ENCODE data around the gene OR9K2.
"Not testable (repeated sequence)": the region's sequence is repeated elsewhere in the genome, so short reads cannot be mapped to it uniquely, and the experiment has no call there.

The OR9K2 gene, protein sequence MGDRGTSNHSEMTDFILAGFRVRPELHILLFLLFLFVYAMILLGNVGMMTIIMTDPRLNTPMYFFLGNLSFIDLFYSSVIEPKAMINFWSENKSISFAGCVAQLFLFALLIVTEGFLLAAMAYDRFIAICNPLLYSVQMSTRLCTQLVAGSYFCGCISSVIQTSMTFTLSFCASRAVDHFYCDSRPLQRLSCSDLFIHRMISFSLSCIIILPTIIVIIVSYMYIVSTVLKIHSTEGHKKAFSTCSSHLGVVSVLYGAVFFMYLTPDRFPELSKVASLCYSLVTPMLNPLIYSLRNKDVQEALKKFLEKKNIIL

DNA sequence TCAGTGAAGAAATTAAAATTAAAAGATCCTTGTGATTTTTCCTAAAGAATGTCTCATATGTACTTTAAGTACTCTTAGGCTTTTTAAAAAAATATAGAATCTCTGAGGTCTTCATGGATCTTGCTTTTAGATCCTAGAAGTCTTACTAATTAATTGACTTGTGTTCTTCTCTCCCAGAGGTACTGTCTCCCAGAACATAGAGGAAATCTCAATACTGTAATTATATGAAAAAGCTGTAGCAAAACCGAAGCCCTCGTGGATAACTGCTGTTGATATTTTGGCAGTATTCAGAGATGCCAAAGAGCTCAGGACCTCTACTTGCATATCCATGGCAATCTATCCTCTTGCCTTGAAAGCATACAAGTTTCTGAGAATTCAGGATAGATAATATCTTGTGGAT is at the start of gene OR9K2:
OR9K2 (plus strand) TSS at position 301 of the 400 bp plus-strand sequence. CDS start 3,429 bp downstream, outside the sequence.
- H3K9me3 ChIP-seq (ENCODE audit: control insufficient read depth in 2 of 2, low read length in 2 of 2), result no peaks in the 10 kb centered on the region

DNA sequence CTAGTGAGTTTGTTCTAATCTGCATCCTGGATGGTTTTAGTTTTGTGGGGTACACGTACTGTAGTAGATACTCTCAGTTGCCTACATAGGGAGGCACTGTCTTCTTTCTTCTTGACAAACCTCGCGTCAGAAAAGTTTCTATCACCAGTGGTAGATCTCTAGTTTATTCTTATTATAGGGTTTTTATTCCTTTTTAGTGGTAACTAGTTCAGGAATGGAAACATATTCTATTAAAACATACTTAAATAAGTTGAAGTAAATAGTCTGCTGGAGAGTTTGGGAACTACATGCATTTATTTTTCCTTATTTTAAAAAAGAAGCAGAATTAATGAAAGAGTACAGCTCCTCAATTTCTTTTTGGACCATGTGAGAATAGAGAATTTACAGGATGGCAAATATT is 33.6 kb upstream of the OR9K2 start:
- Histone ChIP-seq H3K36me3 (ENCODE audit: control insufficient read depth in 2 of 2, insufficient read depth in 2 of 2, low read length in 2 of 2) (no peaks in the 10 kb centered on the region), H3K27ac (ENCODE audit: low read depth in 2 of 2, low read length in 2 of 2) (no peak overlapping the region), H3K4me3 (ENCODE audit: low read length in 2 of 2) (no peak overlapping the region), H3K4me1 (ENCODE audit: control insufficient read depth in 2 of 2, insufficient read depth in 2 of 2, low read length in 2 of 2) (no peaks in the 10 kb centered on the region), H3K27me3 (ENCODE audit: control insufficient read depth in 2 of 2, insufficient read depth in 2 of 2, low read length in 2 of 2) (no peaks in the 10 kb centered on the region), H3K9me3 (ENCODE audit: control insufficient read depth in 2 of 2, low read length in 2 of 2) (no peaks in the 10 kb centered on the region), H3K9ac (ENCODE audit: low read depth in 1 of 2, low read length in 2 of 2) (no peak overlapping the region)

More for the DNA sequence above, at the start of gene OR9K2:
- no peak within 1 kb of the TSS for H3K9ac ChIP-seq (ENCODE audit: low read depth in 1 of 2, low read length in 2 of 2)
- H3K27me3 ChIP-seq (ENCODE audit: control insufficient read depth in 2 of 2, insufficient read depth in 2 of 2, low read length in 2 of 2), result no peaks in the 10 kb centered on the region
- no peak within 1 kb of the TSS for H3K4me3 ChIP-seq (ENCODE audit: low read length in 2 of 2)
- H3K36me3 ChIP-seq (ENCODE audit: control insufficient read depth in 2 of 2, insufficient read depth in 2 of 2, low read length in 2 of 2), result no peaks in the 10 kb centered on the region
- H3K4me1 ChIP-seq (ENCODE audit: control insufficient read depth in 2 of 2, insufficient read depth in 2 of 2, low read length in 2 of 2), result no peaks in the 10 kb centered on the region
- no peak within 1 kb of the TSS for H3K27ac ChIP-seq (ENCODE audit: low read depth in 2 of 2, low read length in 2 of 2)

DNA sequence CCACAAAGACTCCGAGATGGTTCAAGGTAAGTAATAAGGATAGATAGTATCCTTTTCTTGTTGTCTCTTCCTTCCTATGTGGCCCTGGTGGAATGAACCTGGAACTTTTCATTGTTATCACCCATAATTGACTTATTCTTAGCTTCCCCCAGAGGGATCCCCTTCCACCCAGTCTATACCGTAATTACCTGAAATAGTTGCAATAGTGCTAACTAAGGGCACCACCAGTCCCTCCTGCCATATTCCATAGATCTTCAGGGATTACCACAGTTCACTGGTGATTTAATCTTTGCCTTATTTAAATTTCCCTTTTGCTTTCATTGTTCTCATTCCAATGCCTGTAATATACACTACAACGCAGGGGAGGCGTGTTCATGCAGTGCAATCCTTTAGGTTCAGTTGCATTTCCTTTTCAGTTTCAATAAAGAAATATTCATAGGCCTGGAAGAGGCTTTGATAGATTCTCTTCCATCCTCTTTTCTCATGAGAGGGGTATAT is 13.8 kb upstream of the OR9K2 start:
- Histone ChIP-seq H3K4me1 (ENCODE audit: control insufficient read depth in 2 of 2, insufficient read depth in 2 of 2, low read length in 2 of 2) (no peaks in the 10 kb centered on the region), H3K27me3 (ENCODE audit: control insufficient read depth in 2 of 2, insufficient read depth in 2 of 2, low read length in 2 of 2) (no peaks in the 10 kb centered on the region), H3K9ac (ENCODE audit: low read depth in 1 of 2, low read length in 2 of 2) (no peak overlapping the region), H3K4me3 (ENCODE audit: low read length in 2 of 2) (no peak overlapping the region), H3K36me3 (ENCODE audit: control insufficient read depth in 2 of 2, insufficient read depth in 2 of 2, low read length in 2 of 2) (no peaks in the 10 kb centered on the region), H3K27ac (ENCODE audit: low read depth in 2 of 2, low read length in 2 of 2) (no peak overlapping the region), H3K9me3 (ENCODE audit: control insufficient read depth in 2 of 2, low read length in 2 of 2) (no peaks in the 10 kb centered on the region)

DNA sequence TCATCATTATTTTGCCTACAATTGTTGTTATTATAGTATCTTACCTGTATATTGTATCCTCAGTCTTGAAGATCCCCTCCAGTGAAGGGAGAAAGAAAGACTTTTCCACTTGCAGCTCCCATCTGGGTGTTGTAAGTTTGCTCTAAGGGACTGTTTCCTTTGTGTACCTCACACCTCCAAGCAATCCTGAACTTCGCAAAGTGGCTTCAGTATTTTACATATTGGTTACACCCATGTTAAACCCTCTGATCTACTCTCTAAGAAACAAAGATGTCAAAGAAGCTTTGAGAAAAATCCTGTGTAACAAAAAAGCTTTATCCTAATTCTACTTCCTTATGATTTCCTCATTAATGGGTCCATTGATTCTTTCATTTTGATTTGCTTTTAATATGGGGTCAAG is 10.1 kb upstream of the OR9K2 start:
- Histone ChIP-seq H3K4me1 (ENCODE audit: control insufficient read depth in 2 of 2, insufficient read depth in 2 of 2, low read length in 2 of 2) (no peaks in the 10 kb centered on the region), H3K9ac (ENCODE audit: low read depth in 1 of 2, low read length in 2 of 2) (no peak overlapping the region), H3K27me3 (ENCODE audit: control insufficient read depth in 2 of 2, insufficient read depth in 2 of 2, low read length in 2 of 2) (no peaks in the 10 kb centered on the region), H3K36me3 (ENCODE audit: control insufficient read depth in 2 of 2, insufficient read depth in 2 of 2, low read length in 2 of 2) (no peaks in the 10 kb centered on the region), H3K27ac (ENCODE audit: low read depth in 2 of 2, low read length in 2 of 2) (no peak overlapping the region), H3K9me3 (ENCODE audit: control insufficient read depth in 2 of 2, low read length in 2 of 2) (no peaks in the 10 kb centered on the region), H3K4me3 (ENCODE audit: low read length in 2 of 2) (no peak overlapping the region)

DNA sequence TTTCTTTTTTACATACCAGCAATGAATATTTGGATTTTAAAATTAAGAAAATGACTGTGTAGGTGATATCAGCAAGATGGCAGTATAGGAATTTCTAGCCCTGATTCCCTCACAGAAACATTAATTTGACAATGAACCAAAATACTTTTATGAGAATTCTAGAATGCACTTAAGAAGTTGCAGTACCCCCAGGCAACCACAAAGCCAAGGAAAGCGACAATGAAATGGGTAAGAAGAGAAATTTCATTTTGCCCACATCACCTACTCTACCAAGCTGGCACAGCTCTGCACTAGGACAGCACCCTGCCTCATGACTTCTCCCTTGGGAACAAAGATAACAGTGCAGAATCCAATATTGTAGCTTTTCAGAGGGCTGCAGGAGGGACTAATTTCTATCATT is 6.6 kb downstream of the OR9K2 start:
- no peaks in the 10 kb centered on the region for H3K9me3 ChIP-seq (ENCODE audit: control insufficient read depth in 2 of 2, low read length in 2 of 2)
- H3K4me1 ChIP-seq (ENCODE audit: control insufficient read depth in 2 of 2, insufficient read depth in 2 of 2, low read length in 2 of 2), result no peaks in the 10 kb centered on the region
- H3K27ac ChIP-seq (ENCODE audit: low read depth in 2 of 2, low read length in 2 of 2), result no peak overlapping the region
- H3K27me3 ChIP-seq (ENCODE audit: control insufficient read depth in 2 of 2, insufficient read depth in 2 of 2, low read length in 2 of 2), result no peaks in the 10 kb centered on the region
- H3K36me3 ChIP-seq (ENCODE audit: control insufficient read depth in 2 of 2, insufficient read depth in 2 of 2, low read length in 2 of 2), result no peaks in the 10 kb centered on the region
- H3K9ac ChIP-seq (ENCODE audit: low read depth in 1 of 2, low read length in 2 of 2), result no peak overlapping the region
- H3K4me3 ChIP-seq (ENCODE audit: low read length in 2 of 2), result no peak overlapping the region

DNA sequence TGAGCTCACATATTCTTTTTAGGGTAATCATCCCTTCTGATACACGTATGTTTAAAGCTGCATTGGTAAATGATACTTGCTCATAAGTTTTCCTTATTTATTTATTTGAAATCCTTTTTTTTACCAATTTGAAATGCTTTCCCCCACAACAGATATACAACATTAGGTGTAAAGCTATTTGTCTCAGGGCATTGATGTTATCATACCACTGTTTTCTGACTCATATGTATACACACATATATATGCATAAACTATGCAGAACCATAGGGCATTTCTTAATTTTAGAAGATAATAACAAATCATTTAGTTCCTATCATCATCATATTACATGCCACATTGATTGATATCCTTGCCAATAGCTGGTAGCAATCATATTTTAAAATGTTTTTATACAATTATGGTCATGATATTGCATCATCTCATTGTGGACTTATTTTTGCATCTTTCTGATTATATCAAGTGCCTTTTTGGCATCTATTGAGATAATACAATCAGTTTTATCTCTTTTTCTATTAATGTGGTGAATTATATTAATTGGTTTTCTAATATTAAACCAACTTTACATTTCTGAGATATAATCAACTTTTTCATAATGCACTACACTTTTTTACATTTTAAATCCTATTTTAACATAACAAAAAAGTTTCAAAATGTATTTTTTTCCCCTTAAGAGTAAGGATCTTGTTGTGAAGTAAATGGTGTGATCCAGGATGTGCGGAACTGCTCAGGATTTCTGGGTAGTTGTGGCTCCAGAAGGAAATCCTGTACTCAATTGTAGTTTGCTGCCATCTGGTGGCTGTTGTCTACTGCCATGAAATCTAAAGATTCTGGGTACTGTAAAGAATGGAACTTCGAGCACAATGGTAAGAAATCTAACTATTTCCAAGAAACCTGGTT is 16.7 kb downstream of the OR9K2 start:
- Histone ChIP-seq H3K27ac (ENCODE audit: low read depth in 2 of 2, low read length in 2 of 2) (no peak overlapping the region), H3K4me1 (ENCODE audit: control insufficient read depth in 2 of 2, insufficient read depth in 2 of 2, low read length in 2 of 2) (no peaks in the 10 kb centered on the region), H3K36me3 (ENCODE audit: control insufficient read depth in 2 of 2, insufficient read depth in 2 of 2, low read length in 2 of 2) (no peaks in the 10 kb centered on the region), H3K9ac (ENCODE audit: low read depth in 1 of 2, low read length in 2 of 2) (no peak overlapping the region), H3K9me3 (ENCODE audit: control insufficient read depth in 2 of 2, low read length in 2 of 2) (no peaks in the 10 kb centered on the region), H3K27me3 (ENCODE audit: control insufficient read depth in 2 of 2, insufficient read depth in 2 of 2, low read length in 2 of 2) (no peaks in the 10 kb centered on the region), H3K4me3 (ENCODE audit: low read length in 2 of 2) (no peak overlapping the region)

DNA sequence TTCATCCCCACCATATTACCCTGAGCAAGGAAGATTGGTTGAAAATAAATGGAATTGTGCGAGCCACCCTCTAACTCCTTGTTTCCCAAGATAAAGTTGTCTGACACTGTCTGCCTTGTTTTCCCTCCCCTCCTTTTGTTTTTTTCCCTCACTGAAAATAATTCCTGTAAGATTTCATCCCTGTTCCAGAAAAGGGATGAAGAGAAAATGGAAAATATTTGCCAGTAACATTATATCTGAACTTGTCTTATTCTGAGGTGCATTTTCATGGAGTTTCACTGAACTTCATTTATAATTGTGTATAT is 17.3 kb downstream of the OR9K2 start:
- no peaks in the 10 kb centered on the region for H3K27me3 ChIP-seq (ENCODE audit: control insufficient read depth in 2 of 2, insufficient read depth in 2 of 2, low read length in 2 of 2)
- no peak overlapping the region for H3K9ac ChIP-seq (ENCODE audit: low read depth in 1 of 2, low read length in 2 of 2)
- no peak overlapping the region for H3K27ac ChIP-seq (ENCODE audit: low read depth in 2 of 2, low read length in 2 of 2)
- no peaks in the 10 kb centered on the region for H3K36me3 ChIP-seq (ENCODE audit: control insufficient read depth in 2 of 2, insufficient read depth in 2 of 2, low read length in 2 of 2)
- H3K4me3 ChIP-seq (ENCODE audit: low read length in 2 of 2), result no peak overlapping the region
- H3K4me1 ChIP-seq (ENCODE audit: control insufficient read depth in 2 of 2, insufficient read depth in 2 of 2, low read length in 2 of 2), result no peaks in the 10 kb centered on the region
- H3K9me3 ChIP-seq (ENCODE audit: control insufficient read depth in 2 of 2, low read length in 2 of 2), result no peaks in the 10 kb centered on the region

DNA sequence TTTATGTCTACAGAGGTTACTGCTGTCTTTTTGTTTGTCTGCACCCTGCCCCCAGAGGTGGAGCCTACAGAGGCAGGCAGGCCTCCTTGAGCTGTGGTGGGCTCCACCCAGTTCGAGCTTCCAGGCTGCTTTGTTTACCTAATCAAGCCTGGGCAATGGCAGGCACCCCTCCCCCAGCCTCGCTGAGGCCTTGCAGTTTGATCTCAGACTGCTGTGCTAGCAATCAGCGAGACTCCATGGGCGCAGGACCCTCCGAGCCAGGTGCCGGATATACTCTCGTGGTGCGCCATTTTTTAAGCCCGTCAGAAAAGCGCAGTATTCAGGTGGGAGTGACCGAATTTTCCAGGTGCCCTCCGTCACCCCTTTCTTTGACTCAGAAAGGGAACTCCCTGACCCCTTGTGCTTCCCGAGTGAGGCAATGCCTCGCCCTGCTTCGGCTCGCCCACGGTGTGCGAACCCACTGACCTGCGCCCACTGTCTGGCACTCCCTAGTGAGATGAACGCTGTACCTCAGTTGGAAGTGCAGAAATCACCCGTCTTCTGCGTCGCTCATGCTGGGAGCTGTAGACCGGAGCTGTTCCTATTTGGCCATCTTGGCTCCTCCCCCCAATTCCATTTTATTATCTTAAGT is 40.9 kb downstream of the OR9K2 start:
- H3K4me3 ChIP-seq (ENCODE audit: low read length in 2 of 2); H3K9ac ChIP-seq (ENCODE audit: low read depth in 1 of 2, low read length in 2 of 2); H3K27me3 ChIP-seq (ENCODE audit: control insufficient read depth in 2 of 2, insufficient read depth in 2 of 2, low read length in 2 of 2); H3K36me3 ChIP-seq (ENCODE audit: control insufficient read depth in 2 of 2, insufficient read depth in 2 of 2, low read length in 2 of 2); H3K4me1 ChIP-seq (ENCODE audit: control insufficient read depth in 2 of 2, insufficient read depth in 2 of 2, low read length in 2 of 2); H3K9me3 ChIP-seq (ENCODE audit: control insufficient read depth in 2 of 2, low read length in 2 of 2); H3K27ac ChIP-seq (ENCODE audit: low read depth in 2 of 2, low read length in 2 of 2): not testable (repeated sequence)

DNA sequence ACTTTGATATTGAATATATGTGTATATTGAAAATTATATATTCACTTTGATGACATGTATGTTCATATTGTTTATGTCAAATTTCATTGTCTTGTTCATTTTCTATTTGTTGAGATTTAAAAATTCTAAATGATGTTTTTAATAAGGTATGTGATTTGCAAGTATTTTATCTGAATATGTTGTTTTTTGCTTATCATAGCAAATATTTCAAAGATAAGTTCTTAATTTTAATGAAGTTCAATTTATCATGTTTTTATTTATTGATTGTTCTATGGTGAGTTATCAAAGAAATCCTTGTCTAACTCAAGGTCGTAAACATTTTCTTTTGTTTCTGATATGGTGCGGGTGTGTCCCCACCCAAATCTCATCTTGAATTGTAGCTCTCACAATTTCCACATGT is 45.2 kb downstream of the OR9K2 start:
- Histone ChIP-seq H3K9me3 (ENCODE audit: control insufficient read depth in 2 of 2, low read length in 2 of 2) (no peaks in the 10 kb centered on the region), H3K27ac (ENCODE audit: low read depth in 2 of 2, low read length in 2 of 2) (no peak overlapping the region), H3K36me3 (ENCODE audit: control insufficient read depth in 2 of 2, insufficient read depth in 2 of 2, low read length in 2 of 2) (no peaks in the 10 kb centered on the region), H3K27me3 (ENCODE audit: control insufficient read depth in 2 of 2, insufficient read depth in 2 of 2, low read length in 2 of 2) (no peaks in the 10 kb centered on the region), H3K4me1 (ENCODE audit: control insufficient read depth in 2 of 2, insufficient read depth in 2 of 2, low read length in 2 of 2) (no peaks in the 10 kb centered on the region), H3K9ac (ENCODE audit: low read depth in 1 of 2, low read length in 2 of 2) (no peak overlapping the region), H3K4me3 (ENCODE audit: low read length in 2 of 2) (no peak overlapping the region)

DNA sequence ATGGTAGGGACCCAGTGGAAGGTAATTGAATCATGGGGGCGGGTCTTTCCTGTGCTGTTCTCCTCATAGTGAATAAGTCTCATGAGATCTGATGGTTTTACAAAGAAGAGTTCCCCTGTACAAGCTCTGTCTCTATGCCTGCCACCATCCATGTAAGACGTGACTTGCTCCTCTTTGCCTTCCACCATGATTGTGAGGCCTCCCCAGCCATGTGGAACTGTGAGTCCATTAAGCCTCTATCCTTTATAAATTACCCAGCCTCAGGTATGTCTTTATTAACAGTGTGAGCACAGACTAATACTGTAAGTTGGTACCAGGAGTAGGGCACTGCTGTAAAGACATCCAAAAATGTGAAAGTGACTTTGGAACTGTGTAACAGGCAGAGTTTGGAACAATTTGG is 45.6 kb downstream of the OR9K2 start:
- H3K27me3 ChIP-seq (ENCODE audit: control insufficient read depth in 2 of 2, insufficient read depth in 2 of 2, low read length in 2 of 2); H3K36me3 ChIP-seq (ENCODE audit: control insufficient read depth in 2 of 2, insufficient read depth in 2 of 2, low read length in 2 of 2); H3K4me1 ChIP-seq (ENCODE audit: control insufficient read depth in 2 of 2, insufficient read depth in 2 of 2, low read length in 2 of 2); H3K9me3 ChIP-seq (ENCODE audit: control insufficient read depth in 2 of 2, low read length in 2 of 2); H3K4me3 ChIP-seq (ENCODE audit: low read length in 2 of 2); H3K9ac ChIP-seq (ENCODE audit: low read depth in 1 of 2, low read length in 2 of 2); H3K27ac ChIP-seq (ENCODE audit: low read depth in 2 of 2, low read length in 2 of 2): not testable (repeated sequence)

Data from mucosa of rectum (tissue), 2 donors.